Astrocyte (in vitro differentiated cells and primary cell): ENCODE results near the gene INPP5F.

Source experiments
- EZH2 ChIP-seq: IDR thresholded peaks from 2 replicates; pipeline ENCODE4 v1.6.1; 2012; ENCODE audit warnings: mild to moderate bottlenecking, low read length, inconsistent platforms; ENCODE audit not compliant: insufficient read depth
- TF ChIP-seq, protein P1 (sequence below): IDR thresholded peaks from 2 replicates; pipeline ENCODE4 v1.5.1; 2011; ENCODE audit warnings: low read depth, mild to moderate bottlenecking, inconsistent platforms, low read length, moderate library complexity; ENCODE audit not compliant: insufficient read depth

DNA sequence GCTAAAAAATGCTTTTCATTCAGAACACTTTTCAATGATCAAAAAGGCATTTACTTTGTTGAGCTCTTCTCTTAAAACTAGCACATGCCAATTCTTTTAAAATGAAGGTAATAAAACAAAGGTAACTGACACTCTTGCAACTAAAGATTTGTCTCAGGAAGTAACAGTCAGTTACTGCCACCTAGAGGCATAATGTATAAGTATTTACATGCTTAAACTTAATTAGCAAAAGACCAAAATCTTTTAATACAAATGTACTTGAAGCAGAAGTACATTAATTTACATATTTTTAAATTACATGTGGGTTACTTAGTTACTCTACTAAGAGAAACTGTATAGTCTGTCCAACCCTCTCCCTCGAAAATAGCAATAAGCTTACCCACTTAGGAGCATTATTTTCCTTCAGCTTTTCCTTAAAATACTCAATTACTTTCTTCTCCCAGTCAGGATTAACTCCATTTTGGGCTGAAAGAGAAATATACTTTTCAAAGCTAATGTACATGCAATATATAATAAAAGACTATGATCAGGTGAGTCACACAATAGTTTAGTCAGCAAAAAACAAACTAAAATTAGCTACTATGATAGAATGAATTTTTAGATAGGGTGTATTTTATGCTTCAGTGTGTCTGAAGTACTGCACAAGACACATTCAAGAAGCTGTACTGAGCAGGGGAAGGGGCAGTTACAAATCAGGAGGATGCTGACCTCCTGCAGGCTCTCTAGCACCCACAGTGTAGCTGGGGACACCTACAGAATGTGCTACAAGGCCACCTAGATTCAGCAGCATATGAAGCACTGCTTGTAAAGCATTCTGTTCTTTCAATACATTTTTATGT lies 133.8 kb downstream of the INPP5F start:
- TF ChIP-seq, protein P1, sequence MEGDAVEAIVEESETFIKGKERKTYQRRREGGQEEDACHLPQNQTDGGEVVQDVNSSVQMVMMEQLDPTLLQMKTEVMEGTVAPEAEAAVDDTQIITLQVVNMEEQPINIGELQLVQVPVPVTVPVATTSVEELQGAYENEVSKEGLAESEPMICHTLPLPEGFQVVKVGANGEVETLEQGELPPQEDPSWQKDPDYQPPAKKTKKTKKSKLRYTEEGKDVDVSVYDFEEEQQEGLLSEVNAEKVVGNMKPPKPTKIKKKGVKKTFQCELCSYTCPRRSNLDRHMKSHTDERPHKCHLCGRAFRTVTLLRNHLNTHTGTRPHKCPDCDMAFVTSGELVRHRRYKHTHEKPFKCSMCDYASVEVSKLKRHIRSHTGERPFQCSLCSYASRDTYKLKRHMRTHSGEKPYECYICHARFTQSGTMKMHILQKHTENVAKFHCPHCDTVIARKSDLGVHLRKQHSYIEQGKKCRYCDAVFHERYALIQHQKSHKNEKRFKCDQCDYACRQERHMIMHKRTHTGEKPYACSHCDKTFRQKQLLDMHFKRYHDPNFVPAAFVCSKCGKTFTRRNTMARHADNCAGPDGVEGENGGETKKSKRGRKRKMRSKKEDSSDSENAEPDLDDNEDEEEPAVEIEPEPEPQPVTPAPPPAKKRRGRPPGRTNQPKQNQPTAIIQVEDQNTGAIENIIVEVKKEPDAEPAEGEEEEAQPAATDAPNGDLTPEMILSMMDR, result peak; percentile 56
- no peak for TF ChIP-seq EZH2
